Activated CD4-positive, alpha-beta memory T cell treated with anti-CD3 and anti-CD28 coated beads for 36 hours (primary cell): ENCODE measurements around the gene ADAM10. TPM values are rescaled to one million over a fixed set of nuclear protein-coding genes. Genes with fewer than 3 reads are reported as not detected.

Experiments used
- CTCF ChIA-PET: fragments of 350-600 bp; sonication (Branson Sonifier 250); formaldehyde crosslinking; loops from one replicate; lab custom pipeline; 2021; ENCODE audit warnings: antibody characterized with exemption, inconsistent platforms; lab: Charles Lee
- POLR2A ChIA-PET: fragments of 350-600 bp; sonication (Branson Sonifier 250); formaldehyde crosslinking; loops from one replicate; lab custom pipeline; 2021; ENCODE audit warnings: antibody characterized with exemption; lab: Charles Lee
- DNase-seq: peaks from one replicate; pipeline ENCODE4 v3.0.0-alpha.2; 2020
- H3K27ac Mint-ChIP-seq: one replicate; pipeline ENCODE4 v1.8.0; 2021; ENCODE audit warnings: mixed read lengths
- H3K27me3 Mint-ChIP-seq: one replicate; pipeline ENCODE4 v1.8.0; 2021; ENCODE audit warnings: mixed read lengths
- H3K36me3 Mint-ChIP-seq: one replicate; pipeline ENCODE4 v1.8.0; 2021; ENCODE audit warnings: mixed read lengths
- H3K4me1 Mint-ChIP-seq: one replicate; pipeline ENCODE4 v1.8.0; 2021; ENCODE audit warnings: low read depth, mixed read lengths
- H3K4me3 Mint-ChIP-seq: one replicate; pipeline ENCODE4 v1.8.0; 2021; ENCODE audit warnings: mild to moderate bottlenecking, mixed read lengths
- H3K9me3 Mint-ChIP-seq: one replicate; pipeline ENCODE4 v1.8.0; 2021; ENCODE audit warnings: mixed read lengths
- intact Hi-C: fragments of 100-400 bp; cut with micrococcal nuclease; formaldehyde crosslinking; loops from one replicate; pipeline ENCODE4 v1.15.1; 2023
- total RNA-seq, 2 experiments: library from RNA; stranded (reverse); gene quantifications; one replicate each; pipeline ENCODE4 v1.2.3, GENCODE V29; 2021

The ADAM10 gene
- total RNA-seq, 2 experiments from 2014 or later = 80.1 to 82.3 TPM

DNA sequence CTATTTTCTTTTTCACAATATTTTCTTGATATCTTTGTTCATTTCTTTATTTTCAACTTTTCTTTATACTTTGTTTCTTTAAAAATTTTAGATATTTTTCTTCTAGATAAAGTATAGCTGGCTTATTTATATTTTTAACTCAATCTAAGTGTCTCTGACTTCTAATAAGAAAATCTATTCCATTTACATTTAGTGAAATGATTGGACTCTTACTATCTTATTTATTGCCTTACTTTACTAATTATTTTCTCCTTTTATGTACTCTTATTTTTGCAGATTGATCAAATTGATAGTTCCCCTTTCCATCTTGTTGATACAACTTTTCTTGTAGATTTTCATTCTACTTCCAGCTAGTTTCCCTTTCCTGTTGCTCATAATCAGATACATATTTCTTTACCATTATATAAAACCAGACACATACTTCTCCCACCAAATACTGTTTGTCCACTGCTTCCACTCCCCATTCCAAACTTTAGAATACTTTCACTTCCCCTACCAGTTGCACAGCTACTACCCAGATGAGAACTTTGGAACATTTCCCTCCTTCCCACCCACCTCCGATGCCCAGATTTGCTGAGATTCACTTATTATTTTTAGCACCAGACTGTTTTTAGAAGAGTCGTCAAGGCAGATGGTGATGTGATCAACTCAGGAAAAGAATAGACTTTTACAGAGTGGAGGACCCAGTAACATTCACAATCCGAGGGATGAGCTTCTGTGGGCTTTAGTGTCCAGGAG is 166.2 kb downstream of the ADAM10 start:
- Mint-ChIP-seq H3K27me3 (peaks cover 11% of the 10 kb centered on the region), H3K9me3 (peaks cover 7% of the 10 kb centered on the region), H3K4me1 (peaks cover 8% of the 10 kb centered on the region), H3K36me3 (peaks cover 4% of the 10 kb centered on the region), H3K27ac (no peak overlapping the region), H3K4me3 (no peak overlapping the region)
- CTCF ChIA-PET = interaction anchor here (1.4 kb wide), 1 partner anchor 371 kb away, joined by 3 read pairs; no protein-coding TSS in a partner anchor
- no peak for DNase-seq
- POLR2A ChIA-PET = no interaction called here
- intact Hi-C loops = no loop called here

GRCh38 chr15:58582160-58582559 is 167.3 kb downstream of the ADAM10 start:
- Mint-ChIP-seq H3K27me3 (peaks cover 11% of the 10 kb centered on the region), H3K4me3 (no peak overlapping the region), H3K27ac (no peak overlapping the region), H3K36me3 (peaks cover 4% of the 10 kb centered on the region), H3K9me3 (peaks cover 10% of the 10 kb centered on the region), H3K4me1 (peaks cover 8% of the 10 kb centered on the region)
- intact Hi-C loops = no loop called here
- ChIA-PET POLR2A (no interaction called here), CTCF (no interaction called here)
- no peak for DNase-seq

- H3K27me3 Mint-ChIP-seq = no peaks in the 10 kb centered on the region
- H3K4me1 Mint-ChIP-seq = no peaks in the 10 kb centered on the region
- no peak overlapping the region for H3K4me3 Mint-ChIP-seq
- DNase-seq = no peak
- H3K9me3 Mint-ChIP-seq = peaks cover 3% of the 10 kb centered on the region
- no peaks in the 10 kb centered on the region for H3K36me3 Mint-ChIP-seq
- intact Hi-C loops = no loop called here
- POLR2A ChIA-PET = no interaction called here
- CTCF ChIA-PET = no interaction called here
- H3K27ac Mint-ChIP-seq = no peak overlapping the region
Measured at GRCh38 chr15:58576657-58577056, 172.8 kb downstream of the ADAM10 start.

GRCh38 chr15:58575045-58575786 is 174.3 kb downstream of the ADAM10 start:
- Mint-ChIP-seq H3K9me3 (peaks cover 3% of the 10 kb centered on the region), H3K27me3 (no peaks in the 10 kb centered on the region), H3K36me3 (no peaks in the 10 kb centered on the region), H3K4me3 (no peak overlapping the region), H3K27ac (no peak overlapping the region), H3K4me1 (no peaks in the 10 kb centered on the region)
- intact Hi-C loops = no loop called here
- DNase-seq = no peak
- POLR2A ChIA-PET = no interaction called here
- CTCF ChIA-PET = interaction anchor here (1.5 kb wide), 1 partner anchor 9 kb away, joined by 4 read pairs; no protein-coding TSS in a partner anchor

DNA sequence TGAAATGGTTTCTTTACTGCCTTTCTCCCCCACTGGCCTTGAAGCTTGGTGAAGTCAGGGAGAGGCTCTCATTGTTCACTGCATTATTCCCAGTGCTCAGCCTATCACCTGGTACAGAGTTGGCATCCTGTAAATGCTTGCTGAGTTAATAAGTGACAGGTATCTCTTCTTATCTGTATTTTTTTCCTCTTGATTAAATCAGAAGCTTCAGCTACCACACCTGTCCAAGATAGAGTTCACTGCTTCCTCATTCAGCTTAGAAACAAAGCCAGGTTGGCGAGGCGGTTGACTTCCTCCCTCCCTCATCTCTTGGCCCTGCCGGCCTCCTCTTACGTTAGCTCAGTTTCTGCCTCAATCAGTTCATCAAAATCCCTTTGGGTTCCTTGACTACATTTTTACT is 174.9 kb downstream of the ADAM10 start:
- no peak overlapping the region for H3K27ac Mint-ChIP-seq
- H3K27me3 Mint-ChIP-seq = no peaks in the 10 kb centered on the region
- CTCF ChIA-PET = interaction anchor here (1.5 kb wide), 1 partner anchor 10 kb away, joined by 4 read pairs; no protein-coding TSS in a partner anchor

GRCh38 chr15:58573270-58573669 is 176.2 kb downstream of the ADAM10 start:
- CTCF ChIA-PET = interaction anchor here (1.1 kb wide), 1 partner anchor 345 kb away, joined by 4 read pairs; no protein-coding TSS in a partner anchor

More for the DNA sequence above, 174.9 kb downstream of the ADAM10 start:
- H3K36me3 Mint-ChIP-seq = no peaks in the 10 kb centered on the region
- POLR2A ChIA-PET = no interaction called here
- no peak for DNase-seq
- no peak overlapping the region for H3K4me3 Mint-ChIP-seq
- H3K4me1 Mint-ChIP-seq = no peaks in the 10 kb centered on the region
- H3K9me3 Mint-ChIP-seq = peaks cover 7% of the 10 kb centered on the region
- intact Hi-C loops = no loop called here

GRCh38 chr15:58572521-58572920 is 177.0 kb downstream of the ADAM10 start:
- no peak for DNase-seq
- no peaks in the 10 kb centered on the region for H3K27me3 Mint-ChIP-seq
- CTCF ChIA-PET = no interaction called here
- H3K4me3 Mint-ChIP-seq = no peak overlapping the region
- peaks cover 8% of the 10 kb centered on the region for H3K4me1 Mint-ChIP-seq
- peaks cover 7% of the 10 kb centered on the region for H3K9me3 Mint-ChIP-seq
- POLR2A ChIA-PET = no interaction called here
- no peak overlapping the region for H3K27ac Mint-ChIP-seq
- no peaks in the 10 kb centered on the region for H3K36me3 Mint-ChIP-seq
- intact Hi-C loops = no loop called here

More at GRCh38 chr15:58573270-58573669, 176.2 kb downstream of the ADAM10 start:
- DNase-seq = no peak
- H3K4me1 Mint-ChIP-seq = peaks cover 4% of the 10 kb centered on the region
- no peaks in the 10 kb centered on the region for H3K36me3 Mint-ChIP-seq
- H3K27ac Mint-ChIP-seq = no peak overlapping the region
- H3K27me3 Mint-ChIP-seq = no peaks in the 10 kb centered on the region
- POLR2A ChIA-PET = no interaction called here
- H3K9me3 Mint-ChIP-seq = peaks cover 10% of the 10 kb centered on the region
- H3K4me3 Mint-ChIP-seq = no peak overlapping the region
- intact Hi-C loops = no loop called here

GRCh38 chr15:58571491-58571890 is 178.0 kb downstream of the ADAM10 start:
- H3K4me3 Mint-ChIP-seq = no peak overlapping the region
- POLR2A ChIA-PET = no interaction called here
- intact Hi-C loops = no loop called here
- H3K9me3 Mint-ChIP-seq = peaks cover 7% of the 10 kb centered on the region
- no peak overlapping the region for H3K27ac Mint-ChIP-seq
- no peaks in the 10 kb centered on the region for H3K36me3 Mint-ChIP-seq
- H3K4me1 Mint-ChIP-seq = peaks cover 8% of the 10 kb centered on the region
- CTCF ChIA-PET = no interaction called here
- no peak for DNase-seq
- no peaks in the 10 kb centered on the region for H3K27me3 Mint-ChIP-seq

GRCh38 chr15:58569455-58569854 is 180.1 kb downstream of the ADAM10 start:
- H3K4me1 Mint-ChIP-seq = peaks cover 8% of the 10 kb centered on the region
- H3K9me3 Mint-ChIP-seq = peaks cover 7% of the 10 kb centered on the region
- intact Hi-C loops = no loop called here
- no peak overlapping the region for H3K4me3 Mint-ChIP-seq
- ChIA-PET POLR2A (no interaction called here), CTCF (interaction anchor here (0.6 to 1.6 kb wide), 2 partner anchors 148 to 201 kb away, joined by 3 to 4 read pairs; no protein-coding TSS in a partner anchor)
- DNase-seq = no peak
- no peaks in the 10 kb centered on the region for H3K36me3 Mint-ChIP-seq
- no peak overlapping the region for H3K27ac Mint-ChIP-seq
- no peaks in the 10 kb centered on the region for H3K27me3 Mint-ChIP-seq

- DNase-seq = no peak
- ChIA-PET CTCF (interaction anchor here (1.6 kb wide), 1 partner anchor 202 kb away, joined by 4 read pairs; no protein-coding TSS in a partner anchor), POLR2A (no interaction called here)
- H3K27me3 Mint-ChIP-seq = no peaks in the 10 kb centered on the region
- peaks cover 7% of the 10 kb centered on the region for H3K9me3 Mint-ChIP-seq
- peaks cover 8% of the 10 kb centered on the region for H3K4me1 Mint-ChIP-seq
- H3K36me3 Mint-ChIP-seq = no peaks in the 10 kb centered on the region
- no peak overlapping the region for H3K27ac Mint-ChIP-seq
- intact Hi-C loops = no loop called here
- no peak overlapping the region for H3K4me3 Mint-ChIP-seq
Measured at GRCh38 chr15:58568157-58568571, 181.3 kb downstream of the ADAM10 start.

DNA sequence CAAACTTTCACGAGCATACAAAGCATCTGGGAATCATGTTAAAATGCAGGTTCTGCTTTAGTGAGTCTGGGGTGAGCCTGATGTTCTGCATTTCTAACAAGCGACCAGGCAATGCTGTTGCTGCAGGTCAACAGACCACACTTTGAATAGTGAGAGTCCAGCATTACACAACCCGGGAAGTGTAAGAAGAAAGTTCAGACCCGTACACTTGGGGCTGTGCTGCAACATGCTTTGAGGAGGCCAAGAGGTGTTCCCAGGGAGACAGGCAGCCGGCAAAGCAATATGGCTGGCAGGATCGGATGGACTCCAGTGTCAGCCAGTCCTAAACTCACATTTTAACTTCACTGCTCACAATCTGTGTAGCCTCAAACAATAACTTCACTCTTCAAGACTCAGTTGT is 183.5 kb downstream of the ADAM10 start:
- Mint-ChIP-seq H3K27me3 (no peaks in the 10 kb centered on the region), H3K9me3 (peaks cover 7% of the 10 kb centered on the region), H3K4me3 (no peak overlapping the region), H3K4me1 (peaks cover 8% of the 10 kb centered on the region), H3K36me3 (no peaks in the 10 kb centered on the region), H3K27ac (no peak overlapping the region)
- ChIA-PET CTCF (no interaction called here), POLR2A (no interaction called here)
- intact Hi-C loops = no loop called here
- no peak for DNase-seq

- CTCF ChIA-PET = no interaction called here
- Mint-ChIP-seq H3K4me1 (peaks cover 8% of the 10 kb centered on the region), H3K4me3 (no peak overlapping the region), H3K27ac (no peak overlapping the region), H3K36me3 (no peaks in the 10 kb centered on the region), H3K9me3 (peaks cover 7% of the 10 kb centered on the region), H3K27me3 (no peaks in the 10 kb centered on the region)
- DNase-seq = no peak
- POLR2A ChIA-PET = no interaction called here
- intact Hi-C loops = no loop called here
Measured at GRCh38 chr15:58565619-58566018, 183.9 kb downstream of the ADAM10 start.
